GM23338 (cell line): Measurements from ENCODE around the gene NSMCE4A. TPM values are rescaled to one million over a fixed set of nuclear protein-coding genes. Genes with fewer than 3 reads are reported as not detected.

Experiments
- ATAC-seq: fragments of 200-7000 bp; cut with Tn5 transposase; 3 replicates; pipeline ENCODE4 v1.9.1; 2020
- DNase-seq: peaks from one replicate; pipeline ENCODE4 v3.0.0-alpha.2; 2015; ENCODE audit warnings: low spot score
- H2AFZ ChIP-seq: fragments of 200-600 bp; sonication (generic); 2 replicates; pipeline ENCODE4 v1.8.0; 2016; ENCODE audit warnings: antibody characterized with exemption, mild to moderate bottlenecking, moderate library complexity
- H3F3A ChIP-seq: fragments of 200-600 bp; sonication (generic); replicated peaks from 2 replicates; pipeline ENCODE4 v1.8.0; 2017; ENCODE audit warnings: antibody characterized with exemption, mixed run types, low read depth
- H3K27ac ChIP-seq: fragments of 200-600 bp; sonication (generic); 2 replicates; pipeline ENCODE4 v1.6.1; 2016; ENCODE audit warnings: low read depth
- H3K27me3 ChIP-seq: fragments of 200-600 bp; sonication (generic); 2 replicates; pipeline ENCODE4 v1.8.0; 2016; ENCODE audit warnings: mild to moderate bottlenecking, mixed run types, moderate library complexity; ENCODE audit not compliant: insufficient read depth
- H3K36me3 ChIP-seq: fragments of 200-600 bp; sonication (generic); 2 replicates; pipeline ENCODE4 v1.8.0; 2016; ENCODE audit warnings: mild to moderate bottlenecking; ENCODE audit not compliant: insufficient read depth
- H3K4me1 ChIP-seq: fragments of 200-600 bp; sonication (generic); 2 replicates; pipeline ENCODE4 v1.8.0; 2016; ENCODE audit warnings: mild to moderate bottlenecking, moderate library complexity; ENCODE audit not compliant: insufficient read depth
- H3K4me2 ChIP-seq: fragments of 200-600 bp; sonication (generic); 2 replicates; pipeline ENCODE4 v1.7.1; 2017; ENCODE audit warnings: mixed run types
- H3K4me3 ChIP-seq: fragments of 200-600 bp; sonication (generic); 2 replicates; pipeline ENCODE4 v1.6.1; 2016; ENCODE audit warnings: mixed run types
- H3K79me2 ChIP-seq: fragments of 200-600 bp; sonication (generic); replicated peaks from 2 replicates; pipeline ENCODE4 v1.8.0; 2017; ENCODE audit warnings: mild to moderate bottlenecking; ENCODE audit not compliant: insufficient read depth
- H3K9me2 ChIP-seq: fragments of 200-600 bp; sonication (generic); 2 replicates; pipeline ENCODE4 v1.8.0; 2017; ENCODE audit not compliant: insufficient read depth
- H4K20me1 ChIP-seq: fragments of 200-600 bp; sonication (generic); replicated peaks from 2 replicates; pipeline ENCODE4 v1.8.0; 2017; ENCODE audit warnings: mild to moderate bottlenecking; ENCODE audit not compliant: insufficient read depth
- H3K27ac Mint-ChIP-seq: 2 replicates; pipeline ENCODE4 v1.8.0; 2020; ENCODE audit warnings: inconsistent platforms, mild to moderate bottlenecking, moderate library complexity, mixed read lengths
- H3K27me3 Mint-ChIP-seq: 3 replicates; pipeline ENCODE4 v1.8.0; 2022; ENCODE audit warnings: low read depth, mild to moderate bottlenecking, moderate library complexity, mixed read lengths, inconsistent platforms; ENCODE audit not compliant: insufficient read depth, poor library complexity
- H3K36me3 Mint-ChIP-seq: 3 replicates; pipeline ENCODE4 v1.8.0; 2021; ENCODE audit warnings: low read depth, mild to moderate bottlenecking, inconsistent platforms, moderate library complexity, mixed read lengths
- H3K4me1 Mint-ChIP-seq: 3 replicates; pipeline ENCODE4 v1.8.0; 2020; ENCODE audit warnings: mild to moderate bottlenecking, inconsistent platforms, mixed read lengths
- H3K4me3 Mint-ChIP-seq: 3 replicates; pipeline ENCODE4 v1.8.0; 2021; ENCODE audit warnings: moderate library complexity, mild to moderate bottlenecking, inconsistent platforms, mixed read lengths
- H3K9me3 Mint-ChIP-seq: 3 replicates; pipeline ENCODE4 v1.8.0; 2020; ENCODE audit warnings: moderate library complexity, mild to moderate bottlenecking, inconsistent platforms, mixed read lengths
- CREB1 ChIP-seq: fragments of 250-450 bp; sonication (Bioruptor Pico); IDR thresholded peaks from 2 replicates; pipeline ENCODE4 v1.5.0; 2020; ENCODE audit warnings: low read depth, mild to moderate bottlenecking, moderate library complexity
- CTCF ChIP-seq, 2 experiments: fragments of 200-600 bp in 1 of 2; sonication (generic) in 1 of 2; conservative IDR thresholded peaks; 2 replicates each; pipeline versions ENCODE4 v1.5.1 to v1.6.1; 2016 to 2017; ENCODE audit warnings: antibody characterized with exemption in 2 of 2, low read depth in 2 of 2, mild to moderate bottlenecking in 2 of 2, moderate library complexity in 1 of 2
- ETS1 ChIP-seq: IDR thresholded peaks from 2 replicates; pipeline ENCODE4 v1.6.1; 2016; ENCODE audit warnings: antibody characterized with exemption
- EZH2 ChIP-seq: fragments of 200-600 bp; sonication (generic); IDR thresholded peaks from one replicate; pipeline ENCODE4 v1.8.0; 2017; ENCODE audit warnings: antibody characterized with exemption, mild to moderate bottlenecking, low read depth; ENCODE audit not compliant: unreplicated experiment
- EZH2phosphoT487 ChIP-seq: fragments of 200-600 bp; sonication (generic); IDR thresholded peaks from one replicate; pipeline ENCODE4 v1.8.1; 2018; ENCODE audit warnings: antibody characterized with exemption; ENCODE audit not compliant: unreplicated experiment
- JUNB ChIP-seq: IDR thresholded peaks from one replicate; pipeline ENCODE4 v1.6.1; 2016; ENCODE audit warnings: antibody characterized with exemption; ENCODE audit not compliant: unreplicated experiment
- NANOG ChIP-seq: IDR thresholded peaks from 2 replicates; pipeline ENCODE4 v1.6.1; 2016; ENCODE audit warnings: antibody characterized with exemption, borderline replicate concordance
- POLR2AphosphoS5 ChIP-seq: IDR thresholded peaks from 2 replicates; pipeline ENCODE4 v1.6.1; 2016; ENCODE audit warnings: antibody characterized with exemption, low read depth
- REST ChIP-seq: IDR thresholded peaks from one replicate; pipeline ENCODE4 v1.6.1; 2018; ENCODE audit warnings: antibody characterized with exemption; ENCODE audit not compliant: unreplicated experiment
- STAT1 ChIP-seq: IDR thresholded peaks from one replicate; pipeline ENCODE4 v1.6.1; 2016; ENCODE audit warnings: antibody characterized with exemption; ENCODE audit not compliant: unreplicated experiment
- ZNF114 ChIP-seq: fragments of 250-450 bp; sonication (Bioruptor Pico); IDR thresholded peaks from 2 replicates; pipeline ENCODE4 v1.5.0; 2020; ENCODE audit warnings: mild to moderate bottlenecking, moderate library complexity
- ZNF331 ChIP-seq: fragments of 250-450 bp; sonication (Bioruptor Pico); IDR thresholded peaks from 2 replicates; pipeline ENCODE4 v1.5.0; 2020; ENCODE audit warnings: low read depth, mild to moderate bottlenecking, moderate library complexity
- ZNF462 ChIP-seq: fragments of 250-450 bp; sonication (Bioruptor Pico); IDR thresholded peaks from 2 replicates; pipeline ENCODE4 v1.5.0; 2020; ENCODE audit warnings: mild to moderate bottlenecking, moderate library complexity
- polyA plus RNA-seq: library from polyadenylated mRNA; unstranded; fragments of >200 nt; fragmentation: Nextera tagmentation; extraction: Ambion mirVana; gene quantifications from 2 replicates; pipeline ENCODE4 v1.2.1, GENCODE V29; 2016
- total RNA-seq: library from RNA; depleted of rRNA; stranded (reverse); fragments of >200 nt; shearing (Covaris generic); gene quantifications from 2 replicates; pipeline ENCODE4 v1.2.3, GENCODE V29; 2014

NSMCE4A gene
- total and polyA plus RNA-seq, 2 experiments from 2014 or later, result 84.8 to 94.9 TPM

GRCh38 chr10:122022276-122022675 is 47.3 kb upstream of the NSMCE4A start:
- Histone ChIP-seq H3K27me3 (no peaks in the 10 kb centered on the region), H3K36me3 (no peaks in the 10 kb centered on the region), H3K27ac (no peak overlapping the region), H2AFZ (no peak overlapping the region), H3K4me1 (peaks cover 20% of the 10 kb centered on the region), H4K20me1 (no peaks in the 10 kb centered on the region), H3K9me2 (no peaks in the 10 kb centered on the region), H3F3A (no peaks in the 10 kb centered on the region), H3K79me2 (no peaks in the 10 kb centered on the region), H3K4me2 (no peak overlapping the region), H3K4me3 (no peak overlapping the region)
- no peak for ATAC-seq
- Mint-ChIP-seq H3K4me3 (no peak overlapping the region), H3K27me3 (peaks cover 10% of the 10 kb centered on the region), H3K9me3 (no peaks in the 10 kb centered on the region; the same call in 2 of the 3 replicates), H3K27ac (no peak overlapping the region), H3K36me3 (no peaks in the 10 kb centered on the region), H3K4me1 (peaks cover 21% of the 10 kb centered on the region)
- no peak for TF ChIP-seq POLR2AphosphoS5
- no peak for TF ChIP-seq ZNF462
- TF ChIP-seq STAT1, result no peak
- TF ChIP-seq ETS1, result no peak
- TF ChIP-seq CTCF (conservative IDR thresholded peaks at IDR 0.05; ENCODE audit: low read depth in 2 of 2), result no peak
- no peak for TF ChIP-seq NANOG
- no peak for TF ChIP-seq REST
- no peak for TF ChIP-seq ZNF331 (CRISPR knock-in tag)
- TF ChIP-seq EZH2phosphoT487, result no peak
- no peak for TF ChIP-seq EZH2
- no peak for TF ChIP-seq CREB1 (CRISPR knock-in tag)
- no peak for TF ChIP-seq ZNF114
- TF ChIP-seq JUNB, result no peak
- DNase-seq, result no peak
